Liver (tissue), 9 donors: Measurements from ENCODE around the gene HOXD8. TPM values are rescaled to one million over a fixed set of nuclear protein-coding genes. Genes with fewer than 3 reads are reported as not detected.
A peak's percentile ranks its signal among the peaks of the same experiment; 100 is the strongest.

Source experiments
- DNase-seq: peaks from one replicate; pipeline ENCODE4 v3.0.0-alpha.2; 2017; ENCODE audit warnings: low spot score
- H3K27ac ChIP-seq, 2 donors: one replicate each; pipeline ENCODE4 v1.7.0; 2013; ENCODE audit warnings: inconsistent platforms in 2 of 2, low read length in 2 of 2, control low read depth in 1 of 2, low read depth in 1 of 2, mild to moderate bottlenecking in 1 of 2
- H3K27me3 ChIP-seq, 4 donors: one replicate each; pipeline versions ENCODE4 v1.6.1 to v1.7.0; 2013; ENCODE audit warnings: low read length in 3 of 4, inconsistent platforms in 1 of 4, mild to moderate bottlenecking in 1 of 4, moderate library complexity in 1 of 4; ENCODE audit not compliant: control insufficient read depth in 4 of 4, insufficient read depth in 4 of 4
- H3K36me3 ChIP-seq, 4 donors: one replicate each; pipeline versions ENCODE4 v1.6.1 to v1.7.0; 2013; ENCODE audit warnings: low read length in 3 of 4, mild to moderate bottlenecking in 3 of 4, low read depth in 1 of 4, moderate library complexity in 1 of 4; ENCODE audit not compliant: control insufficient read depth in 4 of 4, insufficient read depth in 3 of 4
- H3K4me1 ChIP-seq, 4 donors: one replicate each; pipeline versions ENCODE4 v1.6.1 to v1.7.0; 2013; ENCODE audit warnings: low read length in 3 of 4, mild to moderate bottlenecking in 3 of 4, moderate library complexity in 1 of 4; ENCODE audit not compliant: control insufficient read depth in 4 of 4, insufficient read depth in 4 of 4
- H3K4me3 ChIP-seq, 3 donors: one replicate each; pipeline versions ENCODE4 v1.6.1 to v1.7.0; 2013; ENCODE audit warnings: low read length in 3 of 3, control low read depth in 1 of 3, low read depth in 1 of 3, mild to moderate bottlenecking in 1 of 3
- H3K9ac ChIP-seq, 2 donors: one replicate each; pipeline ENCODE4 v1.7.0; 2013; ENCODE audit warnings: low read length in 2 of 2, mild to moderate bottlenecking in 2 of 2, moderate library complexity in 2 of 2, control low read depth in 1 of 2, low read depth in 1 of 2
- H3K9me3 ChIP-seq, 4 donors: one replicate each; pipeline versions ENCODE4 v1.6.1 to v1.7.0; 2013; ENCODE audit warnings: low read length in 3 of 4; ENCODE audit not compliant: control insufficient read depth in 4 of 4
- ATF3 ChIP-seq: IDR thresholded peaks from 2 replicates; pipeline ENCODE4 v1.6.1; 2016; ENCODE audit warnings: antibody characterized with exemption
- EGR1 ChIP-seq, 2 donors: IDR thresholded peaks; 2 replicates each; pipeline ENCODE4 v1.6.1; 2016 to 2018; ENCODE audit warnings: antibody characterized with exemption in 2 of 2, low read depth in 2 of 2
- FOXA1 ChIP-seq: IDR thresholded peaks from 2 replicates; pipeline ENCODE4 v1.6.1; 2016; ENCODE audit warnings: antibody characterized with exemption
- FOXA2 ChIP-seq: IDR thresholded peaks from 2 replicates; pipeline ENCODE4 v1.6.1; 2016; ENCODE audit warnings: antibody characterized with exemption
- GABPA ChIP-seq, 2 donors: IDR thresholded peaks in 1 of 2; conservative IDR thresholded peaks in 1 of 2; 2 replicates each; pipeline ENCODE4 v1.6.1; 2016; ENCODE audit warnings: antibody characterized with exemption in 2 of 2, mild to moderate bottlenecking in 1 of 2, moderate library complexity in 1 of 2
- HNF4G ChIP-seq: IDR thresholded peaks from 2 replicates; pipeline ENCODE4 v1.6.1; 2016; ENCODE audit warnings: antibody characterized with exemption
- JUND ChIP-seq, 2 donors: IDR thresholded peaks; 2 replicates each; pipeline ENCODE4 v1.6.1; 2016; ENCODE audit warnings: antibody characterized with exemption in 2 of 2
- NR2F2 ChIP-seq: IDR thresholded peaks from 2 replicates; pipeline ENCODE4 v1.6.1; 2016; ENCODE audit warnings: antibody characterized with exemption
- REST ChIP-seq: IDR thresholded peaks from 2 replicates; pipeline ENCODE4 v1.6.1; 2016; ENCODE audit warnings: antibody characterized with exemption, mild to moderate bottlenecking
- SP1 ChIP-seq: IDR thresholded peaks from 2 replicates; pipeline ENCODE4 v1.6.1; 2018; ENCODE audit warnings: antibody characterized with exemption, mild to moderate bottlenecking
- TAF1 ChIP-seq: conservative IDR thresholded peaks from 2 replicates; pipeline ENCODE4 v1.6.1; 2016; ENCODE audit warnings: antibody characterized with exemption, mild to moderate bottlenecking
- ZBTB33 ChIP-seq: IDR thresholded peaks from 2 replicates; pipeline ENCODE4 v1.6.1; 2016; ENCODE audit warnings: antibody characterized with exemption
- WGBS: extraction: QIAGEN DNeasy Blood & Tissue Kit; methylation state at CpG from one replicate; pipeline ENCODE4 v1.1.7; 2013; 5-methylcytosine and 5-hydroxymethylcytosine counted together
- polyA plus RNA-seq, 2 donors: library from polyadenylated mRNA; stranded (reverse) in 1 of 2; unstranded in 1 of 2; fragments of 200-250 nt in 1 of 2; fragments of >200 nt in 1 of 2; fragmentation: Nextera tagmentation in 1 of 2; extraction: Ambion mirVana in 1 of 2; gene quantifications; one replicate each; pipeline versions ENCODE4 v1.2.1 to v1.2.3, GENCODE V29; 2013 to 2015
- total RNA-seq, 2 donors: library from RNA; depleted of rRNA; stranded (reverse); fragments of >200 nt; gene quantifications; one replicate each; pipeline ENCODE4 v1.2.3, GENCODE V29; 2014
- donor health status: healthy.
- donor health status: healthy.
- donor health status: healthy.
- donor health status: healthy.
- donor health status: healthy.

Gene HOXD8
- total and polyA plus RNA-seq, 4 donors = 0.06 to 0.19 (median 0.08) TPM; not detected in 1

DNA sequence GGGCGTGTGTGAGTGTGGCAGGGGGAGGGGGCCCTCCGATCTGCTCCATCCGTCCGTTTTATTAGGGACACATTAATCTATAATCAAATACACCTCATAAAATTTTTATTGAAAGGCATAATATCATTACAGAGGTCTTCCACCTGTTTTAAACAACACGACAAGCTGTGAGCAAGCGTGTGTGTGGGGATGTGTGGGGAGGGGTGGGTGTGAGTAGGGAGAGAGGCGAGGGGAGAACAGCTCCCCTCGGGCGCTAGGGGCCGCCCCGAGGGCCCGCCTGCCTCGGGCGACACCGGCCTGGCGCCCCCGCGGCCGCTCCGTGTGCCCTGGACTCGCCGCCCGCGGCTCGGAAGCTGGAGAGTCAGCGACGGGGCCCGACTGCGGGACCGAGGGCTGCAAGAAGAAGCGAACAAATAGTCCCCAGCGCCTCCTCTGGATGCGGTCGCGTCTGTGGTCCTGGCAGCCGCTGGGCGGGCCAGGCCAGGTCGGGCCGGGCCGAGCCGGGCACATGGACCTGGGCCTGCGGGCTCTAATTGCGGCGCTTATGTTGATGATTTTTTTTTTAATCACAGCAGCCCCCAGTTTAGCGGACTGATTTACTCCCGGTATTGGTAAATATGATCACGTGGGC lies 7.3 kb upstream of the HOXD8 start:
- no peak overlapping the region for H3K9ac ChIP-seq

GRCh38 chr2:176122683-176123410 lies 6.7 kb upstream of the HOXD8 start, which contains the start of gene HOXD9:
TSS of gene HOXD9 (plus strand) at chr2:176122719. CDS start at chr2:176122769, 50 bp downstream.
- H3K9me3 ChIP-seq = peaks cover 0 to 5% (median 0%) of the 10 kb centered on the region in 4 donors
- H3K4me1 ChIP-seq = peaks cover 4 to 10% (median 9%) of the 10 kb centered on the region in 4 donors
- WGBS = 5% methylated on average over 84 of the region's 84 CpGs
- no peak within 1 kb of the TSS for H3K9ac ChIP-seq
- DNase-seq = no peak
- H3K27ac ChIP-seq = no peak within 1 kb of the TSS
- H3K27me3 ChIP-seq = peaks cover 20 to 51% (median 28%) of the 10 kb centered on the region in 4 donors
- TF ChIP-seq REST (no peak), JUND (IDR thresholded peaks at IDR 0.05) (no peak), NR2F2 (no peak), FOXA2 (no peak), EGR1 (IDR thresholded peaks at IDR 0.05; ENCODE audit: low read depth in 2 of 2) (no peak), HNF4G (no peak), GABPA (IDR thresholded peaks at IDR 0.05 in 1 of 2, conservative IDR thresholded peaks at IDR 0.05 in 1 of 2) (no peak), TAF1 (no peak)
- H3K4me3 ChIP-seq = peak within 1 kb of the TSS in 1 of 3 donors; percentile 47
- H3K36me3 ChIP-seq = no peaks in the 10 kb centered on the region

More for the DNA sequence above, 7.3 kb upstream of the HOXD8 start:
- Histone ChIP-seq H3K4me3 (peak overlapping the region in 1 of 3 donors; percentile 47), H3K27ac (no peak overlapping the region), H3K36me3 (no peaks in the 10 kb centered on the region), H3K9me3 (peaks cover 0 to 7% (median 0%) of the 10 kb centered on the region in 4 donors), H3K4me1 (peaks cover 4 to 10% (median 9%) of the 10 kb centered on the region in 4 donors), H3K27me3 (peaks cover 20 to 54% (median 30%) of the 10 kb centered on the region in 4 donors)
- DNase-seq = no peak
- 8% methylated on average over 47 of the region's 47 CpGs for WGBS
- TF ChIP-seq FOXA1 (no peak), NR2F2 (no peak), EGR1 (IDR thresholded peaks at IDR 0.05; ENCODE audit: low read depth in 2 of 2) (no peak), ZBTB33 (no peak), SP1 (no peak), ATF3 (no peak)
